CD4-positive, alpha-beta T cell treated with Interleukin-15 for 4 hours (primary cell): Measurements from ENCODE around the gene NFIX.
"Not testable (repeated sequence)": the region's sequence is repeated elsewhere in the genome, so short reads cannot be mapped to it uniquely, and the experiment has no call there.

Experiments used
- DNase-seq: peaks from one replicate; pipeline ENCODE4 v3.0.0-alpha.2; 2020; ENCODE audit warnings: low spot score

Gene NFIX

DNA sequence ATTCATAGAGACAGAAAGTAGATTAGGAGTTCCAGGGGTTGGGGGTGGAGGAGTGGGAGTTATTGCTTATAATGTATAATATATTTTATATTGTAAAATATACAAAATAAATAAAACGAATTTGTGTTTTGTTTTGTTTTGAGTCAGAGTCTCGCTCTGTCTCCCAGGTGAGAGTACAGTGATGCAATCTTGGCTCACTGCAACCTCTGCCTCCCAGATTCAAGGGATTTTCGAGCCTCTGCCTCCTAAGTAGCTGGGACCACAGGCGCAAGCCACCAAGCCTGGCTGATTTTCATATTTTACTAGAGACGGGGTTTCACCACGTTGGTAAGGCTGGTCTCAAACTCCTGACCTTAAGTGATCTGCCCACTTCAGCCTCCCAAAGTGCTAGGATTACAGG is 35.8 kb upstream of the NFIX start:
- DNase-seq: no peak

GRCh38 chr19:12965017-12965811 is 30.1 kb upstream of the NFIX start:
- peak; percentile 83 for DNase-seq

- no peak for DNase-seq
Observed at GRCh38 chr19:12965812-12966135, 29.5 kb upstream of the NFIX start.

DNA sequence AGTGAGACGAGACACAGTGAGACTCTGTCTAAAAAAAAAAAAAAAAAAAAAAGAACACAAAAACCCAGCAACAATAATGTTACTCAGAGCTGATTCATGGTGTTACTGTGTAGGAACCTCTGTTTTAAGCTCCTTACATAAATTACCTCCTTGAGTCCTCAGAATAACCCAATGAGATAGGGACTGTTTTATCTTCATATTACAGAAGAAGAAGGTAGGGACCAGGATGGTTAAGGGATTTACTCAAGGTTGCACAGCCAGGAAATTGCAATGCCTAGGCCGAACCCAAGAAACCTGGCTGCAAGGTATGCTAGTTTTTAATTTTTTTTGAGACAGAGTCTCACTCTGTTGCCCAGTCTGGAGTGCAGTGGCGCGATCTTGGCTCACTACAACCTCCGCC is 27.4 kb upstream of the NFIX start:
- no peak for DNase-seq

DNA sequence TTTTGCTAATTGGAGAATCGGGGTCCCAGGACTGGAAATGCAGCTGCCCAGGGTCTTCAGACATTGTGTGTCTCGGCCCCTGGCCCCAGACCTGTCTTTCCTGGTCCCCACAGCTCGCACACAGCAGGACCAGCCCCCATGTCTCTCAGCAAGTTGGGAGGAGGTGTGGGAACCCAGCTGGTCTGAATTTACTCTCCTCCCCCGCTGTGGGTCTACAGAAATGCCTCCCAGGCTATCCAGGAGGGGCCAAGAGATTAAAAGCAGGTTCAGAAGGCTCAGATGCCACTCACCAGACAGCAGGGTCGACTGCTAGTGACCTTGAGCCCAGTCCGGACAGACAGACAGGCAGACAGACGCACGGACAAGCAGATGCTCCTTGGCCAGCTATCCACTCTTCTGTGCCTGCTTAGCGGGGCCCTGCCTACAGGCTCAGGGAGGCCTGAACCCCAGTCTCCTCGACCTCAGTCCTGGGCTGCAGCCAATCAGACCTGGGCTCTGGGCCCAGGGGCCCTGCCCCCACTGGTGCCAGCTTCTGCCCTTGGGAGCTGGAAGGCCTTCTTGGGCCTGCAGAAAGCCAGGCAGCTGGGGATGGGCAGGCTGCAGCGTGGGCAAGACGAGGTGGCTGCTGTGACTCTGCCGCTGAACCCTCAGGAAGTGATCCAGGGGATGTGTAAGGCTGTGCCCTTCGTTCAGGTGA is 25.8 kb upstream of the NFIX start, which contains the start of gene DAND5:
DAND5 (plus strand) TSS at position 285 of the 697 bp plus-strand sequence; CDS start at position 370, 85 bp downstream.
- DNase-seq: no peak

DNA sequence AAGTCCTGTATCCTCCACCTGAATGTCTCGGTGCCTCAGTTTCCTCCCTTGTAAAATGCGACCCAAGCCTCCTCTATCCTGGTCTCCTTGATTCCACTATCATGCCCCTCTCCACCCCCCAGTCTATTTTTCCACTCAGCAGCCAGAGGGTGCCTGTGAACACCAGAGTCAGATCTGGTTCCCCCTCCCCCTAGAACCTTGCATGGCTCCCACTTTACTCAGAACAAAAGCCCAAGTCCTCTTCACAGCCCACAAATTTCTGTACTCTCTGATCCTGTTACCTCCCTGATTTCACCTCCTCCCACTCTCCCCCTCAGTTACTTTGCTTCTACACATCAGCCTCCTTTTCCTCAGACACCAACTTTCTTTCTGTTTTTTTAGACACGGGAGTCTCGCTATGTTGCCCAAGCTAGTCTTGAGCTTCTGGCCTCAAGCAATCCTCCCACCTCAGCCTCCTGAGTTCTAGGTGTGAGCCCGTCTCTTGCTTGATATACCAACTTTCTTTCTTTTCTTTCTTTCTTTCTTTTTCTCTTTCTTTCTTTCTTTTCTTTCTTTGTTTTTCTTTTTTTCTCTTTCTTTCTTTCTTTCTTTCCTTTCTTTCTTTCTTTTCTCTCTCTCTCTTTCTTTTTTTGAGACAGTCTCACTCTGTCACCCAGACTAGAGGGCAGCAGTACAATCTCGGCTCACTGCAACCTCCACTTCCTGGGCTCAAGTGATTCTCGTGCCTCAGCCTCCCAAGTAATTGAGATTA is 25.0 kb upstream of the NFIX start:
- DNase-seq: no peak

GRCh38 chr19:12973236-12973635 is 22.0 kb upstream of the NFIX start:
- no peak for DNase-seq

GRCh38 chr19:12974301-12975220 is 20.7 kb upstream of the NFIX start:
- no peak for DNase-seq

DNA sequence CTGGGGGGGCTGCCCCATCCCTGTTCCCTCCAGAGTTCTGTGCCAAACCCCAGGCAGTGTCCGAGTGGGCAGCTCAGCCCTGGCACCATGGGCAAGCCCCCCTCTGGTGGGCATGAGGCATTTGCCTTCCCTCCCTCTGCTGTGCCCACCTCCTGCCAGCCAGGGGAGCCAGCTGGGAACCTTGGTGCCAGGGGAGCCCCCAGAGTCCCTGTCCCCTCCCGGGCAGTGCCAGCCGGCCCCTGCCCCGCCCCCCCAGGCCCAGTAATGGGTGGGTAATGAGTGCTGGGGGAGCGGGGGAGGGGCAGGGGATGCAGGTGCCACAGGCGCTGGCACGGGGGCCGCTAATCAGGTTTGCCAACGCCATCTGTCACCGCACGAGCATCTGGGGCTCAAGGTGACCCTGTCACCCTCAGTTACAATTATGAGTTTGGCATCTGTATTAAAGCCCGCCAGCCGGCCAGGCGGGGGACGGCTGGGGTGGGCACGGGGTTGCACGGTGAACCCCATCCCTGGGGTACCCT is 20.0 kb upstream of the NFIX start:
- DNase-seq: no peak

GRCh38 chr19:12976109-12976508 is 19.2 kb upstream of the NFIX start:
- not testable (repeated sequence) for DNase-seq

GRCh38 chr19:12979974-12980373 is 15.3 kb upstream of the NFIX start:
- DNase-seq: no peak

DNA sequence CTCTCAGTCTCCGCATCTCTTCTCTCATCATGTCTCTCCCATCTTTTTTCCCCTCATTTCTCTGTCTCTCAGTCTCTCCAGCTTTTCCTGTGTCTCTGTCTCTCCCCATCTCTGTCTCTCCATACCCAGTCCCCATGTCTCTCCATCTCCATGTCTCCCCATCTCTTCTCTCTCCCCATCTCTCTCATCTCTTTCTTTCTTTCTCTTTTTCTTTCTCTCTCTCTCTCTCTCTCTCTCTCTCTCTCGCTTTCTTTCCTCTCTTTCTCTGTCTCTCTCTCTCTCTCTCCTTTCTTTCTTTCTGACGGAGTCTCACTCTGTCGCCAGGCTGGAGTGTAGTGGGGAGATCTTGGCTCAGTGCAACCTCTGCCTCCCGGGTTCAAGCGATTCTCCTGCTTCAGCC is 12.6 kb upstream of the NFIX start:
- DNase-seq: no peak

DNA sequence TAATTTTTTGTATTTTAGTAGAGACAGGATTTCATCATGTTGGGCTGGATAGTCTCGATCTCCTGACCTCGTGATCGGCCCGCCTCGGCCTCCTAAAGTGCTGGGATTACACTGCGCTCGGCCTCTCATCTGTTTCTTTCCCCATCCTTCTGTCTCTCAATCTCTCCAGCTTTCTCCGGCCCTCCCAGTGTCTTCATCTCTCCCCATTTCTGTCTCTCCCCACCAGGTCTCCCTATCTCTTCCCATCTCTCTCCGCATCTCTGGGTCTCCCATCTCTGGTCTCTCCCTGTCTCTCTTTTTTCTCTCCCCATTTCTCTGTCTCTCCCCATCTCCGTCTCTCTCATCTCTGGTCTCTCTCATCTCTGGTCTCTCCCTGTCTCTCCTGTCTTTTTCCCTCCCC is 12.2 kb upstream of the NFIX start:
- DNase-seq: no peak

DNA sequence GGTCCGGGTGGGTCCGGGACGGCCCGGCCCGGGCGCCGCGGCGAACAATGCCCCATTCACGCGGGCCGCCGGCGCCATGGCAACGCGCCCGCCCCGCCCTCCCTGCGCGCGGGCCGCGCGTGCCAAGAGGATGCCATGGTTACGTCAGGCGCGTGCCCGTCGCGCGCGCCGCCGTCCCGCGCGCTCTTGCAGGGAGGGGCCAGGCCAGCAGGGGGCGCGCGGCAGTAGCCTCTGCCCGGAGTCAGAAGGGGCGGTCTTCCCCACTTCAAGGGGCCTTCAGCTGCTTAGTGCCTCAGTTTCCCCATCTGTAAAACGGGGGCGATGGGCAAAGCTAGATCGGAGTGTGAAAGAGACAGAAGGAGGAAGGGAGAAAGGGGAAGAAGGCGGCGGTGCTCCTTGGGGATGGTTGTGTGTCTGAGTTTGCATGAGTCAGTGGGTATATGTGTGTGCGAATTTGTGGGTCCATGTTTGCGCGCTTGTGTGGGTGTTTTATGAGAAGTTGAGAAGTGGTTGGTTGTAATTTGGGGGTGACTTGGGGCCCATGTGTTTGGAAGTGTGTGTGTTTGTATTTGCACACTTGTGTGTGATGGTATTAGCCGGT is 11.6 kb upstream of the NFIX start:
- peak; percentile 82 for DNase-seq

- no peak for DNase-seq
Observed at GRCh38 chr19:12984143-12984627, 11.1 kb upstream of the NFIX start.

GRCh38 chr19:12984683-12985048 is 10.6 kb upstream of the NFIX start:
- no peak for DNase-seq

DNA sequence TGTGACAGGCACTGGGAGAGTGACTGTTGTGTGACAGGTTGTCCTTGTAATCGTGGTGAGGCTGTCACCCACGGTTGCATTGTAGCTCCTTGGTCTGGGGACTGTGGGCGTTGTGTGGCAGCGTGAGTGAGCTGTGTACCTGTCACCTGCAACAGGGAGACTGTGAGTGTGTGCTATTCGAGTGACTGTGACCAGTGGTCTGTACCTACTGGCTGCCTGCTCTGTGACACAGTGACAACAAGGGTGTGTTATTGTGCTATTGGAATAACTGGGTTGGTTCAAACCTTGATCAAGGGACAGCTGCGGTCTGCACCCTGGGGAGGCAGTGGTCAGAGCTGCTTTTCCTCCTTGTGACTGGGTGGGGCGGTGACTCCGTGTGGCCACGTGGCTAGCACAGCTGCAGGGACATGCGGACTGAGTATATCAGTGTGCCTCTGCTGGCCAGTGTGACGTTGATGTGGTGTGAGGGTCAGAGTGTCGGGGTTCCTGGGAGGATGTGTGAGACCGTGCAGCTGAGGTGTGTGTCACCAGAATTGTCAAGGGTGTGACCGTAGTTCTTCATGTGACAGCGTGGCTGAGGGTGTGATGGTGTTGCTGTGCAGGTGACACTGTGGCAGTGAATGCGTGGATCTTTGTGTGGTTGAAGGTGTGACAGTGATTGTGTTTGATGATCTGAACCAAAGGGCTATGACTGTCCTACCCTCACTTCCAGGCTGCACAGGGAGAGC is 10.1 kb upstream of the NFIX start:
- no peak for DNase-seq

DNA sequence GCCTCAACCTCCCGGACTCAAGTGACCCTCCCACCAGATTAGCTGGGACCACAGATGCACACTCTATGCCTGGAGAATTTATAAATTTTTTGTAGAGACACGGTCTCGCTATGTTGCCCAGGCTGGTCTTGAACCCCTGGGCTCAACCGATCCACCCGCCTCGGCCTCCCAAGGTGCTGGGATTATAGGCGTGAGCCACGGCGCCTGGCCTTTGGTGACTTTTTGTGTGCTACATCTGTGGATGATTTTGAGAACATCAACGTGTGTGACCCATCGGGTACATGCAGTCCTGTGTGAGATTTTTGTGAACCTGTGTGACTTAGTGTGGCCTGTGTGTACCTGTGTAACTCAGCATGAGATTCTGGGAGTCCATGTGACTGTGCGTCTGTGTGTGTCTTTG is 8.5 kb upstream of the NFIX start:
- no peak for DNase-seq

DNA sequence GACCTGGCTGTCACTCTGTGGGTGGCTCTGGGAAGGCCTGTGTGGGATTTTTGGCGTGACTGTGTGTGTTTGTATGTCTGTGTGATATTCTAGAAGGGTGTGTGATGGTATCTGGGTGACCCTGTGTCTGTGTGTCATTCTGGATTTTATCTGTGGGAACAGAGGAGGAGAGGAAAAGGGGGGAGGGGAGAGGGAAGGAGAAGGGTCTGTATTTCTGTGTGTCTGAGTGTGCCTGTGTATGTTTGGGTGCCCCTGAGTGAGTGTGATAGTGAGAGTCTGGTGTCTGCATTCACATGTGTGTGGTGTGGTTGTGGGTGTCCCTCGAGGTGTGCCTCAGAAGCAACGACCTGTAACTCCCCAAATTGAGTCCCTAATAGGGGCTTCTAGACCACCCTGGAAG is 8.1 kb upstream of the NFIX start:
- DNase-seq: no peak

DNA sequence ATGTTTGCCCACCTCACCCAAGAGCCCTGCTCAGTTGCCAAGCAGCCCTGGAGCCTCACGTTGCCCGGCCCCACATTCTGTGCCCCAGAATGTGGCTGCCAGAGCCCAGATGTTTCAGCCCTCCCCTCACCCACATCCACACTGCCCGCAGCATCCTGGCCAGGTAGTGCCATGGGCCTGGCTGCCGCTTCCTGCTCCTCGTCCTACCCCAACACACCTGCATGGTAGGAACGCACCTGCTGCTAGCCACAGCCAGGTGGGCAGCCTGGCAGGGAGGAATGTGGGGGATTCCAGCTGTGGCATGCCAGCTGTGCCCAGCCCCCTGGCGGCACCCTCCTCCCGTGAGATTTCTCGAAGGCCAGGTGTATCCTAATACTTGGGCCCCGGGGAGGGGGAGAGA is 7.5 kb upstream of the NFIX start:
- DNase-seq: no peak
